HG02973 (cell line): ENCODE results near the gene SOX6.

Source experiments
- ATAC-seq: cut with Tn5 transposase; IDR thresholded peaks from one replicate; pipeline ENCODE4 v1.9.1; 2021; ENCODE audit warnings: moderate library complexity; ENCODE audit not compliant: unreplicated experiment

Gene SOX6

DNA sequence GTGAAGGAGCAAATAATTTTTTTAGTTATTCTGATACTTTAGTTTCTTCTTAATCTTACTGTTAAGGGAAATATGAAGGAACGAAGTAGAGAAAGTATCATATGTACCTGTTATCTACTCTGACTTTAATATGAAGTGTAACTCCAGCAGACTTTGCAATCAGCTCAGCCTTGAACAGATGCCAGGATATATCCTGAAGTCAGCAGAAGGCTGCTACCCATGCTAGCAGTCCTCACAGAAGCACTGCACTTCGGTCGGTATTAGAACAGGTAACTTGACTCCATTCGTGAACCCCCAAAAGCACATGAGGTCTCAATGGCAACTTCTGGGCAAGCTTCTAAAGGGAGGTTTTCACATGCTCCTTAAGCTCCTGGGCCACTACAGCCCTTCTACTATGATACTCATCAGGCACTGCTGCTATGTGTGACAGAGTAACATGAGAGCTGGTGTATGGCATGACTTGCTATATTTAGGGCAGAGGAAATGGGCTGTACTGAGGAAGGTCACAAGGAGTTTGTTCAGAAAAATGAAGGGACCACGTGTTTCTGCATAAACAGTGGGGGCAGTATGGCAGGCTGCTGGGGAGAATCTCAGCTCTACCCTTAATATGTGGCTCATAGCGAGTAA is 344.1 kb downstream of the SOX6 start:
- ATAC-seq, result no peak

DNA sequence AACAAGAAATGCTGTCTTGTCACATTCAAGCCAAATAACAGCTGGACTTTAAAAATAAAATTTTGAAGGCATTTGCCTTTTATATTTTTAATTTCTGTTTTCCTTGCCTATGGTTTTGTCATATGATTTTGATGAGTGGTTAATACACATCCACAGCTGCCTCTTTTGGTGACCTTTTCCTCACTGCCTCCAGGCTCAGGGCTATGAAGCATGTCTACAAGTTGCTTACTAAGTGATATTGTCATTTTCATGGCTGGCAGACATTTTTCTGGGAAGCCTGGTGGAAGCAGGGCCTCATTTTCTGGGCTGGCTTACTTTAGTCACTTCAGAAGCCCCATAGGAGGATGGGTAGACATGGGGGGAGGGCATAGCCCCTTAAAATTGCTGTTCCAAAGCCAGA is 344.9 kb downstream of the SOX6 start:
- ATAC-seq, result no peak

DNA sequence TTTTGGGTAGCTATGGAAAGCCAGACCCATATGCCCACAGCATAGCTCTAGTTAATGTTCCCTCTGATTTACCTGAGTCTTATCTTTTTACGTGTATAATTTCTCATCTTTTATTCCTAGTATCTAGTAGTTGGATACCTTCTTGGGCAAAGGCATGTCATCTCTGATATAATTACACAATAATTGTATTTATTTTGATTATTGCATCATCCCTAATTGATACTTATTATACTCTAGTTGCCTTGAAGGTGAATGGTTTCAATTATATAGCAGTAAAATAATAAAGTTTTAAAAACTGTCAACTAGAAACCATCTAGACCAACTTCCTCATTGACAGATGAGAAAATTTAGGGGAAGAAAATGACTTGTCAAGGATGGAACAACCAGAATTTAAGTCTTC is 347.3 kb downstream of the SOX6 start:
- no peak for ATAC-seq

DNA sequence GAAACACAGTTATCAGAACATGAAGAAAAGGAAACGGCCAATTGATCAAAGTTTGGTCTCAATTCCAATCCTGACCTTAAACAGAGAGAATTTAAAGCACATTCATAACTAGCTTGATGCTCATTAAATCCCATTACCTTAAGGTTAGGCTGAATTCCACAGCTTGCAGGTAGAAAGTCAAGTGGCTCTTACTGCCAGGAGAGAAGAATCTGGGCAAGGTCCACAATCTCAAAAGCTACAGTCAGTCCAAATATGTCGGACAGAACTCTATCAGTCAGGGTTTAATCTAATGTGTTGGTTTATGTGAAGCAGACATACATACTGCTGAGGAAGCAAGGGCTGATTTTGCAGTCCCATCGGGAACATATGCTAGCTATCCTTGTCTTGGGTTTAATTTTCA is 348.8 kb downstream of the SOX6 start:
- ATAC-seq, result no peak

DNA sequence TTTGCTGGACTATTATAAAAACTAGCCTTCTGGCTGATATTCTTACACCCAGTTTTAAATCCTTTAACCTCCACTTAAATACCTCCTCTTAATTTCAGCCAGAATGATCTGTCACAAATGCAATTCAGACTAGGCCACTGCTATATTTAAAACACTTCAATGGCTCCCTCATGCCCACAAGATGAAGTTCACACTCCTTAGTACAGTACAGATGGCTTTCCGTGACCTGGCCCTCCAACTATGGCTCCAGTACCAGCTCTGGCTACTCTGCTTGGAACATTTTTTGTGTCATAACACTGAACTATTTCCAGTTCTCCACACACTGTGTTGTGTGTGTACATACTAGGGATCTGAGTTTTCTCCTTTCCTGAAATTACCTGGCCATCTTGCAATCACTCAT is 353.4 kb downstream of the SOX6 start:
- no peak for ATAC-seq

DNA sequence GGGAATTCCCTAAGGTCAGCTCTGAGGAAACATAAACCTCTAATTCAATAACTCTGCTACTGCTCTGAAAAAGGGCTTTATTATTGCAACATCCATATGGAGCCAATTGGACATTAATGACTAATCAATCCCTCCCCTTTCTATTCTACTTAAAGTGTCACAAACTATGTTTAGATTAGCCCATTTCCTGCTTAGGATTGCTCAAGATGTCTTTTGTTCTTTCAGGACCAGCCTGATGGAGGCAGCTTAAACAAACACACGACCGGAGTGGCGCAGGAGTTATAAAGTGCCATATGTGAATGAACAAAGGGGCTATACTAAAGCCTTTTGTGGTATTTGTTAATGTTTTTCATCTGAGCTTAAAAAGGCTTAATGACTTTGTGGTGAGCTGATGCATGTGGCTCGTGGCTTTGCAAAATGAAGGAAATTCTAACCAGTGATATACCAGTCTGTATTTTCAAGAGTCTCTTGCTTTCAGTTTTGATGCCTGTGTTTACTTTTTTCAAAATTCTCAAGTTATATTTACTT is 354.4 kb downstream of the SOX6 start:
- no peak for ATAC-seq

DNA sequence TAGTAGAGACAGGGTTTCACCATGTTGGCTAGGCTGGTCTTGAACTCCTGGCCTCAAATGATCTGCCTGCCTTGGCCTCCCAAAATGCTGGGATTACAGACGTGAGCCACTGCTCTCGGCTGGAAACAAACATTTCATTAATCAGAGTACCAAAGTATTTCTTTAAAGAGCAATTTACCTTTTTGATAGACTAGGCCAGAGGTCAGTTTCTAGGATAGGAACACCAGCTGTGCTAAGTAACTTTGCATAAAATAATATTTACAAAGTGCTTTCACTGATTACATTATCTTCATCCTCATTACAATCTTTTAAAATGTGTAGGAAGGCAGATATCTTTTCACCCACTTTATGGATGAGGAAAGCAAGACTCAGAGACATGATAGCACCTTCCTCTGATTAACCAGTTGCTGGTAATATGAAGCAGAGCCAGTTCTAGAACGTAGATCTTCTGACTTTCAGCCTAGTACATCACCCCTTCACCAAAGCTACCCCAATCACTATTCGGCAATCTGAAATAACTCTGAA is 355.2 kb downstream of the SOX6 start:
- ATAC-seq, result no peak

DNA sequence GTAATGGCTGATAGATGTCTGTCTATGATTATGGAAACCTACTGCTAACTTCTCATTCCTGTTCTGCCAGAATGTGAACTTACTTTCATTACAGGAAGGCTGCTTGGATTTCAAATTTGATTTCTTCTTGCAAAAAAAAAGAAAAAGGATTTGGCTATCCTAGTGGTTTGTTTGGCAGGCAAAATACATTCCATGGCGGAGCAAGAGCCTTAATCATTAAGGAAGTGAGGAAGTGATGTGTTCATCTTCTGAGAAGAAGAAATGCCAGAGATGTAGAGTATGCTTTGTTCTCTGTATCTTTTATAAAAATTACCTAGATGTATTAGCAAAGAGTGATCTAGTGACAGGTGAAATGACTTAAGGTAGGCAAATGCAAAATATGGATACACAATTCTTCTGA is 356.3 kb downstream of the SOX6 start:
- ATAC-seq, result no peak

DNA sequence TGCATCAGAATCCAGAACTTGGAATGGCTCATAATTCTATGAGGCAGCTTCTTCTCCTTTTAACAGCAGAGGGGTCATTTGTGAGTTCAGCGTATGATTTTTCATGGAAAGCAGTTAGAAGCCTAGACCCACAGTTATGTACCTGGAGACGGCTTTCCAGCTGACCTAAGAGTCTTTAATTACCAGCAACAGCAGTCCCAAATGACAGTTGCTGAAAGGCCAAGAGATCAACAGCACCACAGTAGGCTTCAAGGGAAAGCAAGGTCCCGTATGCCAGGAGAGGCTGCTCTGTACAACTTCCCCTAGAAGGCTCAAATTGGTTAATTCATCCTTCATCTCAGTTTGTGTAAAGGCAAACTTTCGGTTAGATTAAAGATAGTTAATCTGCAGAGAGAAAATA is 363.0 kb downstream of the SOX6 start:
- ATAC-seq, result no peak

DNA sequence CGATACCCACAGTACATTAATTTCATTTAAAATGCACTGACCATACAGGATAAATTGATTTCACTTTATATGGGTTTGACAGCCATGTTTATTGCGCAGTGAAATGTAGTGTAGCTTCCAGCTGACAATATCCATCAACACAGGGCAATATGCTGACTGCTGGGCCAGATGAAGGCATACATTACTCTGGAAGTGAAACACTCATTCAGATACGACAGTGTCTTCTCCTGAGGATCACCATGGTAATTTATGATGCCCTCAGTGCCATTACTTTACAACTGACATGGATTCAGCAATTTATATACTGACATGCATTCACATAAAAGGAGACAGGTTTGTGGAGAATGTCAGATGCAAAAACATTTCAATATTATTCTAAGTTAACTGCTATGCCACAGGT is 365.1 kb downstream of the SOX6 start:
- no peak for ATAC-seq

DNA sequence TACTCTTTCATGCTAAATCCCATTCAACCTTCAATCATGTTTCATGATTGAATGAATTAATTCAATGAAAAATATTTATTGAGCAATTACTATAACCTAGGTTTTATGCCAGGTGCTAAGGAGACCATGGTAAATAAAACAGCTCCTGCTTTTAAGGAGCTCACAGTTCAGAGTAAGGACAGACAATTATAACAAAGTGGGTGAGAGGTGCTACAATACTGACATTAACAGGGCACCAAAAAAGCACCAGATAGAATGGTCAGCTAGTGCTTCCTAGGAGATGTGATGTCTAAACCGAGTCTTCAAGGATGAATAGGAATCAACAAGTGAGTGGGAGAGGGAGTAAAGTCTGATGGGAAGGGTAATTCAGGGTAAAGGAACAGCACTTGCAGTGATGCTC is 366.7 kb downstream of the SOX6 start:
- ATAC-seq, result no peak

DNA sequence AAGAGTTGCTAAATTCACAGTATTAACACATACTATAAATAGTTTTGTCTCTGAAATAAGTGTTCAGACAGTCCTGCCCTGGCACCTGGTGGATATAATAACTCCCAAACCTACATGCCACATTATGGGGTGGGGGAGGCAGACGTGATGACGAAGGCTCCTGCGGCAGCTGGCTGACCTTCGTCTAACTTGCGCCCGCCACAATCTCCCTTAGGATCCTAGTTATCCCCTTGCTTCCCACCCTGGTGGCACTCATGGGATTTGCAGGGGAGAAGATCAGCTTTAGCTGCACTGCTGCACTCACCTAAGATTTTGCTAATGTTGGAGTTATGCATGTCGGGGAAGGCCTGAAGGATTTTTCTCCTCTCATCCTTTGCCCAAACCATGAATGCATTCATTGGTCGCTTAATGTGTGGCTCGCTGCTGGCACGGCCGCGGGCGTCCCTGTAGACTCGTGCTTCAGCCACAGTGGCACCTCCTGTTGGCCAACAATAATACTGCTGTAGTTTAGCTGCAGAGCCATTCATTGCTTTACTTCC is 367.6 kb downstream of the SOX6 start:
- no peak for ATAC-seq

DNA sequence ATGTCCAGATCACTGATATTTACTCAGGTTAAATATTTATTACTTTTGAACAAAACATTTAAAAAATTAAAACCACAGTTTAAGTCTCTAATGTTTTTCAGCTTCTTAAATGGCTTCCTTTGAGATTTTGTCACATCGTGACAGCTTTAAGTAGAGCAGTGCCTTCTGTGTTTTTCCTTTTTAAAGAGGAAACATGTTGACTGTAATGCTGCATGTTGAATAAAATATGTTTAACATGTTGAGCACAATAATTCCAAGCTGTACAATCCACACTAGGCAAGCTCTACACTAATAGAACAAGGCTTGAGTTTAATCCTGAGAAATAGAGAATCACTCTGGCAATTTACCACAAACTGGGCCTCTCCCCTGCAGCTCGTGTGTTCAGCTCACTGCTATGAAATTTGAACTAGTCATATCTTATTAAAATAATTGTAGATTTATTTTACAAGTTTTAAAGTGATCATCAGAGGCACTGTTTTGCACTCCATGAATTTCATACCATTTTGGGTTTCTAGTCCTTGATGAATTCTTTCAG is 368.3 kb downstream of the SOX6 start:
- ATAC-seq, result no peak

DNA sequence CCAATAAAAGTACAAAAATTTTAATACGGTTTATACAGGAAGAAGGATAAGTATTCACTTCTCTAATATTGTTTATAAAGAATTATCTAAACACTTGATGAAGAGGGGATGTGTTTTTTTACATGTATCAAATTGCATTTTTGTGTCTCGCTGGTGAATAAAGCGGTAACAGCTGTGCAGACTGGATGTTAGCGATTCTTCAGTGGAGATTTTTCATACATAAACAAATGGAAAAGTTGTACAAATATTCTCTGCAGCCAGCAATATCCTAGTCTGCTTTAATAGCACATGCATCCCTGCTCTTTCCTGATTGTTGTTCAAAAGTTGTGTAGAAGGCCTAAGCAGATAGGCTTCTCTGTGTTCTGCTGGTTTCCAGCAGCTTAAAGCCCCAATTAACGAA is 369.3 kb downstream of the SOX6 start:
- no peak for ATAC-seq

DNA sequence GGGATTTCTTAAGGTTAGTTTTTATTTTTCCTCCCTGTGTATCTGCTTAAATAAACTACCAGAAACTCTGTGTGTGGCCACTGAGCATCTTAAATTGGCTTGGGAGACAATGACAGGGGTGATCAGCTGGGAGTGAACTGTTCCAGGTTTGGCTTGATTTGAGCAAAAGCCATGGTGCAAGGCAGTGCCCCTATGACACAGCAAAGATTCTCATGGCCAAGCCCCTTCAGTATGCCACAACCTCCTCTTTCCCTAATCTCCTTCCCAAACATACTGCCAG is 370.5 kb downstream of the SOX6 start:
- ATAC-seq, result no peak

DNA sequence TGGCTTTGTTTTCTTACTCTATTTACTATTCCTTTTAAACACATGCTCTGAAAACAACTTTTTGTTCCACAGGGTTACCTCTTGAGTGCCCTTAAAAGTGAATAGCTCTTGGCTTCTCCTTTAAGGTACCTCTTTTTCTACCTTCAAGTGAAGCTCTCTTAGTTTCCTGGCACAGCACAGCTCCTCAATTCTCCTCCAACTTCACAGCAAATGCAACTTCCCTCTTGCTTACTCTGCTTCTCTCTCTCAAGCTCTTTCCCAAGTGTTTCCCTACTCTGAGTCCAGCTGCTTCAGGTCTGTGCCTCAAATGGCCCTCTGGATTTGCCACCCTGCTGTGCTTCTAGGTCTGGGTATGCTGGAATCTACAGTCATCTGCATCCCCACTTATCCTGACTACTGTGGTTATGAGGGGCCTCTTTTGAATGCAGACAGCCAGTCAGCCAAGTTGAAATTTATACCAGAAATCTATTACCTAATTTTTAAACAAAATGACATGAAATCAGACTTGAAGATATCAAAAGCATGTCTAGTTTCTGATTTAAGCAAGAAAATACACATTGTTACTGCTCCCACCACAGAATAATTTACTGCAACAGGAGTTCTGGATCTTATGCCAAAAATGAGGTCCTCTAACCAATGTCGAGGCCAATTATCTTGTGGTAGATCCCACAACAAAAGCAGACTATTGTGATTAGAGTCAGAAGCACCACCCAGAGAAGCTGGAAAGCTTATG is 371.1 kb downstream of the SOX6 start:
- ATAC-seq, result no peak

DNA sequence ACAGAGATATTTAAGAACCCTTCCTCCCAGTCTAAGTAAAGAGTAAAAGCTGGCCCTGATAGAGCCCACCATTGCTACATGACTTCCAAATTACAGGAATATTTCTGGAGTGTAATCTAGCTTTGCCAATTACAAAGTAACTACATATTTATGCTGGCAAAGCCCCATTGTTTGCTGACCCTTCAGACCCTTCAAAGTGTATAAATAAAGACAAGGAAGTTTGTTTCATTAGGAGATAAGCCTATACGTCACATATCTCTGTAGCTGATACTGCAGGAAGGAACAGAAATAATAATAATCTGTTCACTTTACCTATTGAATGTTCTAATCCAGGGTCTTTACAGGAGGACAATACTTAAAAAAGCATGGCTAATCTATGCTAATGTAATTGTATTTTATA is 375.1 kb downstream of the SOX6 start:
- ATAC-seq, result no peak

DNA sequence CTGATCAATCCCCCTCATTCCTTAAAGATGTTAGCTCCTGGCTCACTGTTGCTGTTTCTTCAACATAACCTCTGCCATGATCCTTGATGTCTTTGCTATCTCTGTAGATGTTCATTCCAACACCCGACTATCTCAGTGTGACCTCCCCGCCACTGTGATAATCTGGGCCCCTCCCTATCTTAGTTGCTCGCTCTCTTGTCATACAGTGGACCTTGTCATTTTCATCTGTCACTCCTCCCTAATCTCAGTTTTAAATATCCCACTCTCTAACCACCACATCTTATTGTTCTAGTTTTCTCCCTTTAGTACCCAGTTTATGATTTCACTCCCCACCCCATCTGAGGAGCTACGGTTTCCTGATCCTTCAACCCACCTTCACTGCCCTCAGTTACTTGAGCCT is 379.2 kb downstream of the SOX6 start:
- no peak for ATAC-seq

DNA sequence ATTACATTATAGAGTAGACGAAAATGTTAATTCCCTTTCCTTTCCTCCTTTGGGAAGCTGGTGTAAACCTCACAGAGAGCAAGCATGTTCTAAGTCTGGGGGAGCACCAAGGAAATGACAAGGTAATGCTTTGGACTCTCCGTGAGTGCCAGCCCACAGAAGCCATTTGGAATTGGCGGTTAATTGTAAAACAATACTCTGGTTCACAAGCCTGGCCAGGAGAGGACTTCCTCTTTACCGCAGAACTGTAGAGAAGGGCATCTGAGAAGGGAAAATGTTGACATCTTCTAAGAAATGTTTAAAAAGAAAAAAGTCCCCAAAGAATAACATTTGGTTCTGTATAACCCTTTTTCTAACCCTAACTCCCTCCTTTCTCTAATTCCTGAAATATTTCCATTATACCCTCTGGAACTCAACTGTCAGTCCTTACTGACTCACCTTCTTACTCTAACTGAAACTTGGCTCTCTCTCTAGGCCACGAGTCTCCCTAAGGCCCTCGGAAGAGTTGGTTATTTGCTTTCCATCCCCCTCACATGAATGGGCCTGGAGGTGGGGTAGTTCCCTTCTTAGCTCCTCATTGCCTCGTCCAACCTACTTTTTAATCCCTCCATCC is 379.8 kb downstream of the SOX6 start:
- ATAC-seq, result no peak

DNA sequence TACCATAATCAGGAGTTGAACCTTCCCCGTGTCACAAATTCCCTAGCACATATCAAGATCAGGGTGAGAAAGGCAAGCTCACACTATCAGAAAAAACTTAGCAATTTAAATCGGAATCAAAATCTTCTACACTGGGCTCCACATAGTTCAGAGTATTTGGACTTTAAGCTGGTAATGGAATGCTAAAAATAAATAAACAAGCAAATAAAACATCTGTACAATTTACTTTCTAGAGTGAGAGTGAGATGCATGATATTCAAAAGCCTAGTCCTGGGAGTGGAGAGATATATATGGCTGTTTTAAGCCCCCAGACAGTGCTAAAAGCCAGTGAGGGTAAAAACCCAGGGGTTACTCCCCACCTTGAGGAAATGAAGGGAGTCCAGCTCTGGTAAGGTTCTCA is 380.6 kb downstream of the SOX6 start:
- no peak for ATAC-seq

DNA sequence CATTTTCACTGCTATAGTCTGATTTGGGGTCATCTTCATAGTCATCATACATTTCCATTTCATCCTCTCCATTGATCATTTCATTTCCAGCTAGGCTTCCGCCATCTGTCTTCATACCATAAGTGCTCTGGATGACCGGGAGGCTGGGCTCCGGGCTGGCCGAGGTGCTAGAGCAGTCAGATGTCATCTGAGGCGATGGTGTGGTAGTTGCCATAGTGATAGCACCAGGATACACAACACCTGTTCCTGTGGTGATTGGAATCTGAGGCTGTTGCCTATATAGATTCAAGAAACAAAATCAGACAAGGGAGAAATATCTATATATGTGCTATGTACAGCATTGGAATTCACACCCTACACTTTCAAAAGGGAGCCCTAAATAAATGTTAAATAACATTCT is 383.5 kb downstream of the SOX6 start:
- ATAC-seq, result no peak

DNA sequence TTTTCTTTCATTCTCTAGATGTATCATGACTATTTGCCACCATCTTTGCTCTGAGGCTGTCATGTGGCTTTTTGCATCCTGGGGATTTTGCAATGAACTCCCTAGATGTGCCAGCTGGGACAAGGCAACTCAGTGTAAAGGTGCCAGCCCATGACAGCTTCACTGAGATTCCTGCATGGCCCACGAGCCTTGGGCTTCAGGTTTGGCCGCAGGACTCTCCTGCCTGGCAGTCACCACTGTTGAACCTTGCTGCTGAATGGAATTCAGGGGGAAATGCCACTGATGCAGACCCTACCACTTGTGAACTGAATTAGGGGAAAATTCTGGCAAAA is 385.2 kb downstream of the SOX6 start:
- ATAC-seq, result no peak
